Transverse colon (tissue), 4 donors: Measurements from ENCODE around the gene NECTIN2. TPM values are rescaled to one million over a fixed set of nuclear protein-coding genes. Genes with fewer than 3 reads are reported as not detected.
"Not testable (repeated sequence)": the region's sequence is repeated elsewhere in the genome, so short reads cannot be mapped to it uniquely, and the experiment has no call there.

Experiments
- DNase-seq: peaks from one replicate; pipeline ENCODE4 v3.0.0-alpha.2; 2019
- H3K27ac ChIP-seq, 4 donors: fragments of 200-600 bp; sonication (generic); 2 replicates each; pipeline ENCODE4 v1.5.1; 2016 to 2018; ENCODE audit warnings: inconsistent platforms in 4 of 4
- H3K27me3 ChIP-seq: fragments of 200-600 bp; sonication (generic); 2 replicates; pipeline ENCODE4 v1.5.1; 2017; ENCODE audit warnings: inconsistent platforms
- H3K36me3 ChIP-seq, 4 donors: fragments of 200-600 bp; sonication (generic); 2 replicates each; pipeline ENCODE4 v1.5.1; 2017 to 2019; ENCODE audit warnings: inconsistent platforms in 4 of 4
- H3K4me1 ChIP-seq, 4 donors: fragments of 200-600 bp; sonication (generic); 2 replicates each; pipeline ENCODE4 v1.5.1; 2017 to 2020; ENCODE audit warnings: inconsistent platforms in 4 of 4
- H3K4me3 ChIP-seq, 4 donors: fragments of 200-600 bp; sonication (generic); 1 replicate in 1 of 4; 2 replicates in 3 of 4; pipeline versions ENCODE4 v1.5.1 to v1.6.1; 2017 to 2019; ENCODE audit warnings: inconsistent platforms in 4 of 4
- H3K9me3 ChIP-seq, 2 donors: fragments of 200-600 bp; sonication (generic); 2 replicates each; pipeline ENCODE4 v1.5.1; 2017 to 2019; ENCODE audit warnings: inconsistent platforms in 2 of 2
- EP300 ChIP-seq: sonication (generic); formaldehyde crosslinking; IDR thresholded peaks from one replicate; pipeline ENCODE4 v1.6.1; 2017; ENCODE audit warnings: antibody characterized with exemption, low read depth
- POLR2A ChIP-seq: fragments of 450-650 bp; IDR thresholded peaks from one replicate; pipeline ENCODE4 v1.6.1; 2016; ENCODE audit warnings: antibody characterized with exemption, mild to moderate bottlenecking, moderate library complexity
- POLR2AphosphoS5 ChIP-seq, 3 donors: sonication (generic); formaldehyde crosslinking; IDR thresholded peaks; one replicate each; pipeline ENCODE4 v1.6.1; 2016; ENCODE audit warnings: antibody characterized with exemption in 3 of 3
- WGBS, 2 donors: methylation state at CpG; one replicate each; pipeline ENCODE4 v1.1.5; 2018; ENCODE audit warnings: low coverage in 1 of 2; 5-methylcytosine and 5-hydroxymethylcytosine counted together
- in situ Hi-C, 4 donors: fragments of 200-750 bp; cut with MboI; loops; one replicate each; pipeline versions ENCODE4 v1.15.0 to v1.15.1; 2017; ENCODE audit warnings: low sequenced_read_pairs in 3 of 4, low pct_ligation_motif_present in 1 of 4, low pct_unique_long_range_greater_than_20kb in 1 of 4
- intact Hi-C: fragments of 100-400 bp; cut with DNase I; formaldehyde crosslinking; loops from one replicate; pipeline ENCODE4 v1.15.1; 2023; ENCODE audit warnings: low total_unique reads
- total RNA-seq, 4 donors: library from RNA; depleted of rRNA; stranded (reverse); fragments of >200 nt; gene quantifications; one replicate each; pipeline ENCODE4 v1.1.0, GENCODE V29; 2016
- TF ChIP-seq, protein P1 (sequence below), 5 experiments: fragments of 200-600 bp in 3 of 5; fragments of 450-650 bp in 2 of 5; sonication (generic) in 3 of 5; IDR thresholded peaks; 1 replicate in 2 of 5; 2 replicates in 3 of 5; pipeline ENCODE4 v1.5.1; 2016 to 2017; ENCODE audit warnings: antibody characterized with exemption in 5 of 5, inconsistent platforms in 3 of 5, mild to moderate bottlenecking in 2 of 5, moderate library complexity in 1 of 5

NECTIN2 gene
- total RNA-seq, 4 donors from 2014 or later = 93.7 to 147 (median 125) TPM

DNA sequence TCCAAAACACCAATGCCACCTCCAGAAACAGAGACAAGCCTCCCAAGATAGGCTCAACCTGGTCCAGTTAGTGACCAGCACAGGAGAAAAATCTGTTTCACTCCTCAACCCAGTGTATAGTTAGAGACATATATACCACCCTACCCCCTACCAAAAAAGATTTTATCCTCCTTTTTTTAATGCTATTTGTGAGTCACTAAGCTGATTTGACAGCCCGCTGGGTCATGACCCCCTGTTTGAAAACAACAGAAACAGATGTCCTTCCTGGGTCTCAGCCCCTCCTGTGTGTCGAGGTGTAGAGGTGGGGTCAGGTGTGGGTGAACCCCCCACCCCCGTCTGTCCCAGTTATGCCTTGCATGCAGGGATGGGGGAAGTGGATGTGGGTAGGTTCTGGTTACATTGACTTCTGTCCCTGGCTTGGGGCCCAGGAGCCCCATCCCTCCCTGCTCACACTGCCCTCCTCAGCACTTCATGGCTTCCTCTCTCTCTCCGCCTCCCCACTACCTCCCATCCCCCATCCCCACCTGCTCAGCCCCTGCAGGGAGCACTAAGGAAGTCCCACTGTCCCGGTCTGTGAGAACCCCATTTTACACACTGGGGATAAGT lies 30.9 kb downstream of the NECTIN2 start:
- WGBS, 2 donors = 46 to 52% methylated on average over 2 to 5 of the region's 5 CpGs
- peak overlapping the region in 2 of 4 donors; percentile 28 to 40 for H3K27ac ChIP-seq
- no peaks in the 10 kb centered on the region for H3K27me3 ChIP-seq
- in situ Hi-C loops (no loop called here), intact Hi-C loops (no loop called here)
- peaks cover 0 to 20% (median 9%) of the 10 kb centered on the region in 4 donors for H3K4me1 ChIP-seq
- peaks cover 0 to 13% (median 6%) of the 10 kb centered on the region in 4 donors for H3K36me3 ChIP-seq
- TF ChIP-seq POLR2AphosphoS5 (IDR thresholded peaks at IDR 0.05) (no peak), EP300 (no peak), POLR2A (no peak)
- TF ChIP-seq, protein P1, sequence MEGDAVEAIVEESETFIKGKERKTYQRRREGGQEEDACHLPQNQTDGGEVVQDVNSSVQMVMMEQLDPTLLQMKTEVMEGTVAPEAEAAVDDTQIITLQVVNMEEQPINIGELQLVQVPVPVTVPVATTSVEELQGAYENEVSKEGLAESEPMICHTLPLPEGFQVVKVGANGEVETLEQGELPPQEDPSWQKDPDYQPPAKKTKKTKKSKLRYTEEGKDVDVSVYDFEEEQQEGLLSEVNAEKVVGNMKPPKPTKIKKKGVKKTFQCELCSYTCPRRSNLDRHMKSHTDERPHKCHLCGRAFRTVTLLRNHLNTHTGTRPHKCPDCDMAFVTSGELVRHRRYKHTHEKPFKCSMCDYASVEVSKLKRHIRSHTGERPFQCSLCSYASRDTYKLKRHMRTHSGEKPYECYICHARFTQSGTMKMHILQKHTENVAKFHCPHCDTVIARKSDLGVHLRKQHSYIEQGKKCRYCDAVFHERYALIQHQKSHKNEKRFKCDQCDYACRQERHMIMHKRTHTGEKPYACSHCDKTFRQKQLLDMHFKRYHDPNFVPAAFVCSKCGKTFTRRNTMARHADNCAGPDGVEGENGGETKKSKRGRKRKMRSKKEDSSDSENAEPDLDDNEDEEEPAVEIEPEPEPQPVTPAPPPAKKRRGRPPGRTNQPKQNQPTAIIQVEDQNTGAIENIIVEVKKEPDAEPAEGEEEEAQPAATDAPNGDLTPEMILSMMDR (IDR thresholded peaks at IDR 0.05) = no peak
- H3K9me3 ChIP-seq = no peaks in the 10 kb centered on the region
- no peak for DNase-seq
- no peak overlapping the region for H3K4me3 ChIP-seq

DNA sequence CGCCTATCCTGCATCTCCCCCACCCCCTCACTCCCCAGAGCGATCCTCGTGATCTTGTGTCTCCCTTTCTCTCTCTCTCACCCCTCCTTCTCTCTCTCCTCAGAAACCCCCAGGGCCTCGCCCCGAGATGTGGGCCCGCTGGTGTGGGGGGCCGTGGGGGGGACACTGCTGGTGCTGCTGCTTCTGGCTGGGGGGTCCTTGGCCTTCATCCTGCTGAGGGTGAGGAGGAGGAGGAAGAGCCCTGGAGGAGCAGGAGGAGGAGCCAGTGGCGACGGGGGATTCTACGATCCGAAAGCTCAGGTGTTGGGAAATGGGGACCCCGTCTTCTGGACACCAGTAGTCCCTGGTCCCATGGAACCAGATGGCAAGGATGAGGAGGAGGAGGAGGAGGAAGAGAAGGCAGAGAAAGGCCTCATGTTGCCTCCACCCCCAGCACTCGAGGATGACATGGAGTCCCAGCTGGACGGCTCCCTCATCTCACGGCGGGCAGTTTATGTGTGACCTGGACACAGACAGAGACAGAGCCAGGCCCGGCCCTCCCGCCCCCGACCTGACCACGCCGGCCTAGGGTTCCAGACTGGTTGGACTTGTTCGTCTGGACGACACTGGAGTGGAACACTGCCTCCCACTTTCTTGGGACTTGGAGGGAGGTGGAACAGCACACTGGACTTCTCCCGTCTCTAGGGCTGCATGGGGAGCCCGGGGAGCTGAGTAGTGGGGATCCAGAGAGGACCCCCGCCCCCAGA lies 32.2 kb downstream of the NECTIN2 start:
- WGBS, 2 donors = 79% methylated on average over 26 of the region's 26 CpGs; no CpG with 5 or more reads in 1 of the 2 donors
- Histone ChIP-seq H3K27me3 (no peaks in the 10 kb centered on the region), H3K36me3 (peaks cover 0 to 13% (median 4%) of the 10 kb centered on the region in 4 donors), H3K4me1 (peaks cover 0 to 20% (median 9%) of the 10 kb centered on the region in 4 donors), H3K27ac (no peak overlapping the region), H3K4me3 (no peak overlapping the region), H3K9me3 (no peaks in the 10 kb centered on the region)
- DNase-seq = no peak
- TF ChIP-seq POLR2AphosphoS5 (IDR thresholded peaks at IDR 0.05) (no peak), EP300 (no peak), POLR2A (no peak)
- TF ChIP-seq, protein P1 (IDR thresholded peaks at IDR 0.05) = no peak
- intact Hi-C loops (no loop called here), in situ Hi-C loops (no loop called here)

DNA sequence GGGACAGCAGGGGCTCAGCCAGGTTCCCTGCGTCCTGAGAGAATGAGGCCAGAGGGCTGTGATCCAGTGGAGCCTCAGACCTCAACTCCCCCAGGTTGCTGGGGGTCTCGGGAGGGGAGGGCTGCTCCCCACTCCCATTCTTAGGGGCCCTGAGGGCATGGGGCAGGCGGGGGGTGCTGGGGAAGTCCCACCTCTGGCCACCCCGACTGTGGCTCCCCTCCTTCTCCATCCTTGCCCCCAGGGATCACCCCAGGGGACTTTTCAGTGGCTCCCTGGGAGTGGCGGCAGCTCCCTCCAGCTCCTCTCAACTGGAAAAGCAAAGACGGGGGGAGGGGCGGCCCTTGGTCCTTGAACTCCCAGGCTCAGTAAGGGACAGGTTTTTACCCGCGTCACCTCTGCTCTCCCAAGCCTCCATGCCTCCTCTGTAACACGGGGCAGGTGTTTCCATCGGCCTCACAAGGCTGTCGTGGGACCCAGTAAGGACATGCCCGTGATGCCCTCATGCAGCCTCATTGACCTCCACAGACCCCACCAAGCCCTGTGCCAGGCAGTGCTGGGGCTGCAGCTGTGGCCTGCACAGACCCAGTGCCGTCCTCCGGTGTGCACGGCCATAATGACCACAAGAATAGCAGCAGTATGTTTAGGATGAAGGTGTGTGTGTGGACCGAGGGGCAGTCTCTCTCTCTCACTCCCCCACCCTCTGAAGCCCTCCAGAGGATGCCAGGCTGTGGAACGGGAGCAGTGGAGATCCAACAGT lies 33.4 kb downstream of the NECTIN2 start:
- Histone ChIP-seq H3K36me3 (peaks cover 0 to 7% (median 2%) of the 10 kb centered on the region in 4 donors), H3K27ac (no peak overlapping the region), H3K9me3 (no peaks in the 10 kb centered on the region), H3K4me1 (peaks cover 0 to 20% (median 9%) of the 10 kb centered on the region in 4 donors), H3K27me3 (no peaks in the 10 kb centered on the region), H3K4me3 (no peak overlapping the region)
- TF ChIP-seq EP300 = no peak
- no peak for TF ChIP-seq POLR2A
- TF ChIP-seq POLR2AphosphoS5 (IDR thresholded peaks at IDR 0.05) = no peak
- in situ Hi-C loops = no loop called here
- intact Hi-C loops = no loop called here
- 80 to 100% methylated on average over 1 to 17 of the region's 18 CpGs for WGBS, 2 donors
- DNase-seq = no peak

DNA sequence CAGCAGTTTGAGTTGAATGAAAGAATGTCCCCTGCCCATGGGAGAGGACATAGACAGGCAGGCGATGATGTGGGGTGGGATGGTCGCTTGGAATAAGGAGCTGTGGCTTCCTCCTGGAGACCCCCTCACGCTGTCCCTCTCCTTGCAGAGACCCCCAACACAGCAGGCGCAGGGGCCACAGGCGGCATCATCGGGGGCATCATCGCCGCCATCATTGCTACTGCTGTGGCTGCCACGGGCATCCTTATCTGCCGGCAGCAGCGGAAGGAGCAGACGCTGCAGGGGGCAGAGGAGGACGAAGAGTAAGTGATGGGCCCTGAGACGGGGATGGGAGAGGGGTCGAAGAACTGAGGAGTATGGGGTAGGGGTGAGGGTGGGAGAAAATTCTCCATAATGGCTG lies 36.0 kb downstream of the NECTIN2 start:
- in situ Hi-C loops = no loop called here
- Histone ChIP-seq H3K27me3 (no peaks in the 10 kb centered on the region), H3K4me3 (no peak overlapping the region), H3K36me3 (peaks cover 0 to 6% (median 0%) of the 10 kb centered on the region in 4 donors), H3K9me3 (no peaks in the 10 kb centered on the region), H3K4me1 (no peaks in the 10 kb centered on the region), H3K27ac (no peak overlapping the region)
- intact Hi-C loops = no loop called here
- TF ChIP-seq POLR2AphosphoS5 (IDR thresholded peaks at IDR 0.05) (no peak), POLR2A (no peak), EP300 (no peak)
- TF ChIP-seq, protein P1 (IDR thresholded peaks at IDR 0.05) = no peak
- no peak for DNase-seq
- WGBS, 2 donors = 91% methylated on average over 15 of the region's 15 CpGs; no CpG with 5 or more reads in 1 of the 2 donors

GRCh38 chr19:44882619-44883397 lies 36.7 kb downstream of the NECTIN2 start:
- H3K9me3 ChIP-seq, H3K4me1 ChIP-seq, H3K36me3 ChIP-seq, DNase-seq, H3K4me3 ChIP-seq, in situ Hi-C loops, H3K27ac ChIP-seq, intact Hi-C loops, H3K27me3 ChIP-seq: not testable (repeated sequence)
- WGBS, 2 donors = 92 to 94% methylated on average over 9 to 19 of the region's 19 CpGs
